Mucosa of descending colon (tissue), 3 donors: ENCODE data around the gene LRRC37B. TPM values are rescaled to one million over a fixed set of nuclear protein-coding genes. Genes with fewer than 3 reads are reported as not detected.
"Not testable (repeated sequence)": the region's sequence is repeated elsewhere in the genome, so short reads cannot be mapped to it uniquely, and the experiment has no call there.

ENCODE experiments used
- ATAC-seq: fragments of 200-7000 bp; cut with Tn5 transposase; one replicate; pipeline ENCODE4 v1.9.1; 2020; ENCODE audit warnings: mild to moderate bottlenecking, moderate library complexity
- DNase-seq, 3 donors: peaks; one replicate each; pipeline ENCODE4 v3.0.0-alpha.2; 2020
- H3K36me3 ChIP-seq: fragments of 200-600 bp; one replicate; pipeline ENCODE4 v1.8.0; 2021; ENCODE audit warnings: low read depth, mild to moderate bottlenecking
- H3K4me1 ChIP-seq: fragments of 200-600 bp; one replicate; pipeline ENCODE4 v1.8.0; 2021; ENCODE audit warnings: low read depth, mild to moderate bottlenecking
- H3K4me3 ChIP-seq: fragments of 200-600 bp; one replicate; pipeline ENCODE4 v1.8.0; 2021; ENCODE audit warnings: mild to moderate bottlenecking
- H3K9me3 ChIP-seq: fragments of 200-600 bp; one replicate; pipeline ENCODE4 v1.8.0; 2021; ENCODE audit warnings: mild to moderate bottlenecking
- CTCF ChIP-seq: fragments of 200-600 bp; IDR thresholded peaks from one replicate; pipeline ENCODE4 v1.8.0; 2022; ENCODE audit warnings: antibody characterized with exemption, mild to moderate bottlenecking
- intact Hi-C, 2 donors: fragments of 100-400 bp; cut with DNase I in 1 of 2; cut with micrococcal nuclease in 1 of 2; formaldehyde crosslinking; loops; one replicate each; pipeline versions ENCODE4 v1.11.0 to v1.11.1; 2022; cut with DNase I, micrococcal nuclease
- long read RNA-seq, 2 donors: library from polyadenylated mRNA; unstranded; transcript quantifications; one replicate each; pipeline ENCODE4 v2.0.0, GENCODE V29; 2019 to 2021
- total RNA-seq, 3 donors: library from RNA; stranded (reverse); fragmentation: NEBNext Ultra II Directional in 2 of 3; extraction: Animal tissue kit (Norgen Biotek cat#: 25700) in 2 of 3; gene quantifications; one replicate each; pipeline versions ENCODE4 v1.2.1 to v1.2.4, GENCODE V29; 2021 to 2023
- donor health status: DM: no; HTN: no; CAD: no; lungs with moderate emphysema.
- donor health status: DM: no; HTN: no; CAD: no.
- donor health status: DM: no; HTN: yes; CAD: no.

Gene LRRC37B
- total RNA-seq: 10 to 100 TPM; 13.5 to 17.4 (median 16.5) TPM
- long read RNA-seq, donor 1, partial matches to known transcripts: 3 of 8 reads
- long read RNA-seq, donor 1, other reads (novel, unspliced or antisense): 4 of 8 reads
- long read RNA-seq, donor 2, partial matches to known transcripts: 1 of 2 reads
- long read RNA-seq, donor 2, other reads (novel, unspliced or antisense): 1 of 2 reads

GRCh38 chr17:32006957-32007462 is at the start of gene LRRC37B:
Gene LRRC37B, plus strand, starts transcription at chr17:32007383. Its CDS starts 14,010 bp downstream, at chr17:32021393.
- Histone ChIP-seq H3K4me3 (peak within 1 kb of the TSS; percentile 89), H3K4me1 (no peaks in the 10 kb centered on the region), H3K36me3 (no peaks in the 10 kb centered on the region), H3K9me3 (no peaks in the 10 kb centered on the region)
- ATAC-seq: peak; percentile 99
- peak; percentile 95 for TF ChIP-seq CTCF
- intact Hi-C loops: no loop called here
- DNase-seq: peak; percentile 92 to 96 (median 95)

- H3K9me3 ChIP-seq, DNase-seq, intact Hi-C loops, H3K36me3 ChIP-seq, ATAC-seq, H3K4me3 ChIP-seq, H3K4me1 ChIP-seq: not testable (repeated sequence)
Observed at GRCh38 chr17:31964131-31964530, 43.1 kb upstream of the LRRC37B start.

- intact Hi-C loops: no loop called here
- no peak overlapping the region for H3K4me3 ChIP-seq
- no peaks in the 10 kb centered on the region for H3K36me3 ChIP-seq
- no peak for TF ChIP-seq CTCF
- no peaks in the 10 kb centered on the region for H3K4me1 ChIP-seq
- ATAC-seq (no peak), DNase-seq (no peak)
- H3K9me3 ChIP-seq: no peaks in the 10 kb centered on the region
Observed at GRCh38 chr17:31967648-31968047, 39.5 kb upstream of the LRRC37B start.

GRCh38 chr17:31970416-31970815 is 36.8 kb upstream of the LRRC37B start:
- H3K4me3 ChIP-seq, intact Hi-C loops, H3K36me3 ChIP-seq, H3K4me1 ChIP-seq, DNase-seq, H3K9me3 ChIP-seq, ATAC-seq: not testable (repeated sequence)

GRCh38 chr17:31974269-31975071 is 32.7 kb upstream of the LRRC37B start:
- H3K4me1 ChIP-seq, intact Hi-C loops, H3K36me3 ChIP-seq, H3K9me3 ChIP-seq, DNase-seq, H3K4me3 ChIP-seq, ATAC-seq: not testable (repeated sequence)

- H3K36me3 ChIP-seq, intact Hi-C loops, ATAC-seq: not testable (repeated sequence)
Observed at GRCh38 chr17:31975391-31975790, 31.8 kb upstream of the LRRC37B start.

GRCh38 chr17:31991821-31992220 is 15.4 kb upstream of the LRRC37B start:
- DNase-seq, ATAC-seq, H3K4me3 ChIP-seq, H3K9me3 ChIP-seq, intact Hi-C loops, H3K4me1 ChIP-seq: not testable (repeated sequence)
- peaks cover 22% of the 10 kb centered on the region for H3K36me3 ChIP-seq

More at GRCh38 chr17:31975391-31975790, 31.8 kb upstream of the LRRC37B start:
- DNase-seq, H3K4me1 ChIP-seq, H3K4me3 ChIP-seq, H3K9me3 ChIP-seq: not testable (repeated sequence)

GRCh38 chr17:31997005-31997404 is 10.2 kb upstream of the LRRC37B start:
- peaks cover 5% of the 10 kb centered on the region for H3K36me3 ChIP-seq
- no peak for TF ChIP-seq CTCF
- H3K4me3 ChIP-seq: no peak overlapping the region
- DNase-seq (no peak), ATAC-seq (no peak)
- intact Hi-C loops: no loop called here
- no peaks in the 10 kb centered on the region for H3K9me3 ChIP-seq
- H3K4me1 ChIP-seq: no peaks in the 10 kb centered on the region
